ENCODE data around the gene KREMEN2.

KREMEN2 gene

GRCh38 chr16:2967211-2967631 lies 3.1 kb downstream of the KREMEN2 start:
- Histone ChIP-seq H3K4me2 (ENCODE audit: low read length) (no peak overlapping the region), H3K27me3 (ENCODE audit: control insufficient read depth, insufficient read depth, low read length) (no peaks in the 10 kb centered on the region), H3K4me1 (peaks cover 34% of the 10 kb centered on the region), H2AFZ (no peak overlapping the region), H3K9ac (no peak overlapping the region), H3K36me3 (ENCODE audit: control insufficient read depth, insufficient read depth, low read length) (no peaks in the 10 kb centered on the region), H3K27ac (no peak overlapping the region), H3K79me2 (no peaks in the 10 kb centered on the region), H3K9me3 (ENCODE audit: control insufficient read depth, low read length) (no peaks in the 10 kb centered on the region), H3K4me3 (ENCODE audit: low read depth, low read length) (no peak overlapping the region)
- no peak for TF ChIP-seq CTCF (IDR thresholded peaks at IDR 0.05)

- TF ChIP-seq CTCF (IDR thresholded peaks at IDR 0.05) = no peak
- Histone ChIP-seq H3K9ac (no peak overlapping the region), H3K4me3 (ENCODE audit: low read depth, low read length) (no peak overlapping the region), H3K4me2 (ENCODE audit: low read length) (no peak overlapping the region), H3K9me3 (ENCODE audit: control insufficient read depth, low read length) (no peaks in the 10 kb centered on the region), H3K79me2 (no peaks in the 10 kb centered on the region), H3K27ac (no peak overlapping the region), H3K27me3 (ENCODE audit: control insufficient read depth, insufficient read depth, low read length) (no peaks in the 10 kb centered on the region), H3K4me1 (peaks cover 32% of the 10 kb centered on the region), H3K36me3 (ENCODE audit: control insufficient read depth, insufficient read depth, low read length) (no peaks in the 10 kb centered on the region), H2AFZ (no peak overlapping the region)
These were observed 3.7 kb downstream of the KREMEN2 start for GRCh38 chr16:2967721-2968161.

GRCh38 chr16:2968368-2968737 lies 4.3 kb downstream of the KREMEN2 start:
- Histone ChIP-seq H3K27ac (peak overlapping the region; percentile 45), H3K9ac (no peak overlapping the region), H3K4me1 (peaks cover 29% of the 10 kb centered on the region), H3K4me2 (ENCODE audit: low read length) (peak overlapping the region; percentile 93), H3K79me2 (no peaks in the 10 kb centered on the region), H2AFZ (peak overlapping the region; percentile 66), H3K27me3 (ENCODE audit: control insufficient read depth, insufficient read depth, low read length) (no peaks in the 10 kb centered on the region), H3K4me3 (ENCODE audit: low read depth, low read length) (peak overlapping the region; percentile 67), H3K36me3 (ENCODE audit: control insufficient read depth, insufficient read depth, low read length) (no peaks in the 10 kb centered on the region), H3K9me3 (ENCODE audit: control insufficient read depth, low read length) (no peaks in the 10 kb centered on the region)
- TF ChIP-seq CTCF (IDR thresholded peaks at IDR 0.05) = no peak

- Histone ChIP-seq H3K9me3 (ENCODE audit: control insufficient read depth, low read length) (no peaks in the 10 kb centered on the region), H3K4me3 (ENCODE audit: low read depth, low read length) (peak within 1 kb of the TSS; percentile 67), H3K27ac (peak within 1 kb of the TSS; percentile 78), H2AFZ (peak within 1 kb of the TSS; percentile 74), H3K27me3 (ENCODE audit: control insufficient read depth, insufficient read depth, low read length) (no peaks in the 10 kb centered on the region), H3K36me3 (ENCODE audit: control insufficient read depth, insufficient read depth, low read length) (no peaks in the 10 kb centered on the region), H3K9ac (peak within 1 kb of the TSS; percentile 75), H3K4me2 (ENCODE audit: low read length) (peak within 1 kb of the TSS; percentile 93), H3K79me2 (no peaks in the 10 kb centered on the region), H3K4me1 (peaks cover 29% of the 10 kb centered on the region)
- TF ChIP-seq CTCF (IDR thresholded peaks at IDR 0.05) = no peak
These were observed 4.9 kb downstream of the KREMEN2 start, which contains the start of gene PAQR4 for GRCh38 chr16:2968738-2969544. PAQR4 (plus strand) TSS chr16:2969348; CDS start chr16:2969675, 327 bp downstream.
